GM18498 (cell line): ENCODE results near the gene RAVER1.
"Not testable (repeated sequence)": the region's sequence is repeated elsewhere in the genome, so short reads cannot be mapped to it uniquely, and the experiment has no call there.

Experiments used
- ATAC-seq: cut with Tn5 transposase; IDR thresholded peaks from one replicate; pipeline ENCODE4 v1.9.1; 2021; ENCODE audit warnings: mild to moderate bottlenecking, moderate library complexity; ENCODE audit not compliant: unreplicated experiment

RAVER1 gene

DNA sequence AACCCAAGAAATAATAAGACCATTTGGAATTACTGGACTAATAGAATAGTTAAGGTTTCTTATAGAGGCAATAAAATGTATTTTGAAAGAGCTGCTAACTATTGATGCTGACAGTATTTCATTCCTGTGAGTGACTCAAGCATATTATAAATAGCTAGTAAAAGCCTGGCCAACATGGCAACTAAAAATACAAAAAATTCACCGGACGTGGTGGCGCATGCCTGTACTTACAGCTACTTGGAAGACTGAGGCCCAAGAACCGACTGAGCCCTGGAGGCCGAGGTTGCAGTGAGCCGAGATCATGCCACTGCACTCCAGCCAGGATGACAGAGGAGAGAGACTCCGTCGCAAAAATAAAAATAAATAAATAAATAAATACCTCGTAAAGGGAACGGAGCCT, 11.5 kb upstream of the RAVER1 start:
- ATAC-seq: no peak

DNA sequence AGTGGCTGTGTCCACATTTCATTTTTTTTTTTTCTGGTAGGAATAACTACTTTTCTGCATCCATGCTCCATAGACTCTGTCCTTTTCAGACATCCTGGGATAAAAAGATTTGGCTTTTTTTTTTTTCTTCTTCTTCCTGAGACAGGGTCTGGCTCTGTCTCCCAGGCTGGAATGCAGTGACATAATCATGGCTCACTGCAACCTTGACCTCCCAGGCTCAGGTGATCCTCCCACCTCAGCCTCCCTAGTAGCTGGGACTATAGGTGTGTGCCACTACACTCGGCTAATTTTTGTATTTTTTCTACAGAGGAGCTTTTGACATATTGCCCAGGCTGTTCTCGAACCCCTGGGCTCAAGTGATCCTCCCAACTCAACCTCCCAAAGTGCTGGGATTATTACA, 10.2 kb upstream of the RAVER1 start:
- no peak for ATAC-seq

DNA sequence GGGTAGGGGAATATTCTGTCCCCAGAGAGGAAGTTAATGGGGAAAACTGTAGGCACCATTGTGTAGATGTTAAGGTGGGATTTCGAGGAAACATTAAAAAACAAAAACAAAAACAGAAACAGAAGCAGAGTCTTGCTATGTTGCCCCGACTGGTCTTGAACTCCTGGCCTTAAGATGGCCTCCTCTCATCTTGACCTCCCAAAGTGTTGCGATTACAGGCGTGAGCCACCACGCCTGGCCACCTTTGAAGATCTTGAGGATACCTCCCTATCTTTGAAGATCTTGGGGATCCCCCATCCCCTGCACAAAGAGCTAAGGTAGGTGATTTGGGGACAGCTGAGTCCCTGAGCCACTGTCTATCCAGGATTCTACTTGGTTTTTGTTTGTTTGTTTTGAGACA, 6.6 kb upstream of the RAVER1 start:
- ATAC-seq: no peak

DNA sequence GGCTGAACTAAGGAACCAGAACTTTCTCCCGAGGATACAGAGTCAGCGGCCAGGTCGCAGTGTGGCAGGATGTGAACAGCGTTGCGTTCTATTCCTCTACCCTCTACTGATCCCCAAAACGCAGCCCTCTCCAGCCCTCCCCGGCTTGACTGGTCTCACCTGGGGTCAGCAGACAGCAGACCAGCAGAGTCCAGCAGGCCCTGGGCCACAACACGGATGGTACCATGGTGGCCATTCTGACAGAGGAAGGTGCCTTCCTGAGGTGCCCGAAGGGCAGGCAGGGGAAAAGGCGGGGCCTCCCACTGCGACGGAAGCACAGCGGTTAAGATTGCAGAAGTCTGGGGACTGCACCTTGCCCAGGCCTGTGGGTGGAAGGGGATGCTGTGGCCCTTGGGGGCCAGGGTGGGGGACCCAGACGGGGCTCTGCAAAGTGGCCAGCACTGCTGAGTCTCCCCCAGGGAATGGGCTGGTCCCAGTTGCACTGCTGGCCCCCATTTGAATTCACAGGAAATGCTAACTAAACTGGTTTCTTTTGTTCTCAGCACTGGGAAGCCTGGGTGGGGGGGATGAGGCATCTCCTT, 6.1 kb upstream of the RAVER1 start, which contains the start of gene ICAM3:
Gene ICAM3, minus strand, starts transcription at position 245 of the 581 bp plus-strand sequence. Its CDS starts 10 bp downstream, at position 235.
- peak; percentile 81 for ATAC-seq

DNA sequence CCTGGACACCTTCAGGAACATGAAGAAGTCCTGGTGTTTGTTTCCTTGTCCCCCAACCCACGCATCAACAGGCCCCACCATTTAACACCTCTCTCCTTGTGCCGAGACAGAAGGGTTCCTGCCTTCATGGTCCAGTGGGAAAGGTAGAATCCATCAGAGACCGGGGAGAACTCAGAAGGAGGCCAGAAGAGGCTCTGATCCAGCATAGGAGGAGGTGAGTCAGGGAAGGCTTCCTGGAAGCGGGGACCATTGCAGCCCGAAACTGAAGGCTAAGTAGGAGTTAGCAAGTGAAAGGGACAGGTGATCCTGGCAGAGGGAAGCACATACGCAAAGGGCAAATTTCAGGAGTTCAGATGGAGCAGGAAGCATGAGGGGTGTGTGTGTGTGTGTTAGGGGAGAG, 5.6 kb upstream of the RAVER1 start:
- ATAC-seq: no peak

DNA sequence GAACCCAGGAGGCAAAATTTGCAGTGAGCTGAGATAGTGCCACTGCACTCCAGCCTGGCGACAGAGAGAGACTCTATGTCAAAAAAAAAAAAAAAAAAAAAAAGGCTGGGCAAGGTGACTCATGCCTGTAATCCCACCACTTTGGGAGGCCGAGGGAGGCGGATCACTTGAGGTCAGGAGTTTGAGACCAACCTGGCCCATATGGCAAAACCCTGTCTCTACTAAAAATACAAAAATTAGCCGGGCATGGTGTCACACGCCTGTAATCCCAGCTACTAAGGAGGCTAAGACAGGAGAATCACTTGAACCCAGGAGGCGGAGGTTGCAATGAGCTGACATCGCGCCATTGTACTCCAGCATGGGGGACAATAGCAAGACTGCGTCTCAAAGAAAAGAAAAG, 3.4 kb upstream of the RAVER1 start:
- ATAC-seq: not testable (repeated sequence)

DNA sequence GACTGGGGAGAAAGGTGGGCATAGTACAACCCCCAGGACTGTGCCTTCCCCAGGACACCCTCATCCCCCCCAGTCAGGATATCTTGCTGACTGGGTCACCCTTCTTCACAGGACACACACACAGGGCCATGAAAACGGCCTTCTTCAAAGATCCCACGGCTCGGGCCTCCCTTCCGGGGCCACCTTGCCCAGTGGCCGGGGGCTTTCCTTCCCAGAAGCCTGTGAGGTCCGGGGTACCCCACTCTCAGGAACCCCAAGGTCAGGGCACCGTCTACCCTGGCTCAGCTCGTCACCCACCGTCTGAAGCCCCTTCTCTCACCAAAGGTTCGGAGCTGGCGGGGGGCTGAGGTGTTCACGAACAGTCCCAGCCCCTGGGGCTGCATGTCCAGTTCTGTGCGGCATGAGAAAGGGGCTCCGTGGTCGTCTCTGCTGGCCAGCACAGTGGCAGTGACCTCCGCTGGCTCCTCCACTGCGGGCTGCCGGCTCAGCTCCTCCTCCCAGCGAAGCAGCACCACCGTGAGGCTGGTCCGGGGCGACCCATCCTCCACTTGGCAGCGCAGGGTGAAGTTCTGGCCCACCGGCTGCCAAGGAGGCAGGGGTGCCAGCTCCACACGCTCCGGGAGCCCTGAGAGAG, 2.1 kb upstream of the RAVER1 start:
- ATAC-seq: no peak

DNA sequence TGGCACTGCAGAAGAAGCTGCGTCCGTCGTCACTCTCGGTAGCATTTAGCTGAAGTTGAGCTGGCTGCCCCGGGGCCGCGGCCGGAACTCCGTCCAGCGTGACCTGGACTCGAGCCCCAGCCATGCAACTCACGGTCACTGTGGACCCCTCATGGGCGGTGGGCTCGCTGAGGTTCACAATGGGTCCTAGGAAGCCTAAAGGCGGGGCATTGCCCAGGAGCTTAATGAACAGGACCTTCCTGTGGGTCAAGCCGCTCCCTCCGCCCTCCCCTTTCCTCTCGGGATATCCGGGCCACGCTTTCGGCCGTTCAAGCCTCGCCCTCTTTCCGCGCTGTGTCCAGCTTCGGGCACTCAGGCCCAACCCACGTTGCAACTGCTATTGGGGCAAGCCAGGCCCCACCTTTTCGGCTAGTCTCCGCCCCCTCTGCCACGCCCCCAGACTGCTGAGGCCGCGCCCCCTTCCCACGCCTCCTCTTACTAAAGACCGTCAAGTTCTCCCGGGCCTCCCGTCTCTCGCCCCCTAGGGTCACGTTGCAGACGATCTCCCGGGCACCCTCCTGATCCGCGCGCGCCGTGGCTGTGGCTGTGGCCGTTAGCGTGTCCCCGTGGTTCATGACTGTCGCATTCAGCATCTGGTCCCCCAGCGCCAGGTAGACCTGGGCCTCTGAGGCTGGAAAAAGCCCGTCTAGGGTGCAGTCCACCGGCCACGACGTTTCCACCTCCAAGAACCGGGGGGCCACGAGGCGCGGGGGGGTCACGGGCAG, 1.4 kb upstream of the RAVER1 start:
- ATAC-seq: no peak

DNA sequence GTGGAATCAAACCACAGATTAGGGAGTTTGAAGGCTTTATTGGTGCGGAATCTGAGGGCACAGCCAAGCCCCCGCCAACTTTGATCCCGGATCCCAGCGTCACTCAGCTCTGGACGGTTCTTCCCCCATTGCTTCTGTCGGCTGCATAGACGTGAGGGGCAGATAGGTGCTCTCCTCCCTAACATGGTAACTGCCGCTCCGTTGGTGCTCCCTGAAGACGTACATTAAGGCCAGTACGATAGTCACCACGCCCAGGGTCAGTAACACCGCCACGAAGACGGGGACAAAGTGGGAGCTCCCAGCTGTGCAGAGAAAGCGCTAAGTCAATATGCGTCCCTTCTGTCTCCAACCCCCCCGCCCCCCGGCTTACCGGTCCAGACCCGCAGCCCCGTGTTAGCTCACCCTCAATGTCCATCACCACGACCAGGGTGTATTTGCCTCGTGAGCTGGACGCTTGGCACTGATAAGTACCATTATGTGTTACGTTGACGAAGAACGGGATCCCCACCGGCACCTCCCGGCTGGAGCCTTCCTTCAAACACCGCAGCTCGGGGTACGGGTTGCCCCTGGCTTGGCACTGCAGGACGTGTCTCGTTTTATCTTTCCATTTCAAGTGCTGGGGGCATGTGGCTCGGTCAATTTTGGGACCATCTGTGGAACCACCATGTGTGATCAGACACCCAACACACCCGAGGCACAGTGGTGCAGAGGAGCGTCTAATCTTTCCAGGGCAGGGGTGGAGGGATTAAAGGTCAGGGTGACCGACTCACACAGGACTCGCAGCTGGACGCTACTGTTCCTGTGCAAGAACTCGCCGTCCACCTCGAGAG, 644 bp upstream of the RAVER1 start:
- ATAC-seq: no peak

DNA sequence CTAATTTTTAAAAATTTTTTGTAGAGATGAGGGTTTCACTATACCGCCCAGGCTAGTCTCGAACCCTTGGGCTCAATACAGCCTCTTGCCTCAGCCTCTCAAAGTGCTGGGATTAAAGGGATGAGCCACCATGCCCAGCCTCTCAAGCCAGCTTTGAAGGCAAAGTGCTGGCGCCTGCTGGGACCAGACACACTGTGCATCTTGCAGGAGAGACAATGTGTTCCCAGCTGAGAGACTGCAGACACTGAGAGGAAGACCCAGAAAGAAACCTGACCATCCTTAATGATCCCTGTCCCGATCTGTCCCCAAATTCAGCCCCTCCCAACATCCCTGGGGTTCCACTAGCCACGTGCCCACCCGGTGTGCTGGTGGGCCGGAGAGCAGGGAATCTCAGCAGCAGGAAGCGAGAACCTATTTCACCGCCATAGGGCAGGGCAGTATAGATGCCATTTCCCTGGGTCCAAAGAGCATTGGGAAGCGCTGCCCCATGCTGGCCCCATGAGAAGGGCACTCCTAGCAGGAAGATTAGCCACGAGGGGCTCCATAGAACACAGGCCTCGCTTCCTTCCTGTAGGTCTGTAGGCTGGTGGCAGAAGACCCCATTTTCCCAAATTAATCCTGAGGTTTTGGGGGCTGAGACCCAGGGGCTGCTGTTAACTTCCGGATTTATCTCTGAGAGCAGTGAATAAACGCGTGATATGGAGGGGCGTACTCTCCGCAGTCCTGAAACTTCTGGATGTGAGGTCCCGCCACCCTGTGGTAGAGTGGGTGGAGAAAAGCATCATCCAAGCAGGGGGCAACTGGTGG, 968 bp downstream of the RAVER1 start:
- no peak for ATAC-seq

DNA sequence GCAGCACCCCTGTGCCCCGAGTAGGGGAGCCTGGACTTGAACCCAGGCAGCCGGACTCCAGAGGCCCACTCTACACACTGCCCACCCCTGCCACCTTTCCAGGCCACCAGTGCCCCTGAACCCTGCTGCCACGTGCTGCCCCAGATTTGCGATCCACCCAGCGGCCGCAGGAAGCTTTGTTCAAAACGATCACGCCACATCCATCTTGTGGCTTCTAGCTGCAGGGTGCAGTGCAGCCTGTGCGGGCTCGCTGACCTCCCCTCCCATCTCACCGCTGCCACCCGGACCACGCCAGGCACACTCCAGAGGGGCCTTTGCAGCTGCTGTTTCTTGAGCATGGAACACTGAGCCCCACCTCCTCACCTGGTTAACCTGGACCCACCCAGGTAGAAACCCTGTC, 3.8 kb downstream of the RAVER1 start:
- no peak for ATAC-seq

DNA sequence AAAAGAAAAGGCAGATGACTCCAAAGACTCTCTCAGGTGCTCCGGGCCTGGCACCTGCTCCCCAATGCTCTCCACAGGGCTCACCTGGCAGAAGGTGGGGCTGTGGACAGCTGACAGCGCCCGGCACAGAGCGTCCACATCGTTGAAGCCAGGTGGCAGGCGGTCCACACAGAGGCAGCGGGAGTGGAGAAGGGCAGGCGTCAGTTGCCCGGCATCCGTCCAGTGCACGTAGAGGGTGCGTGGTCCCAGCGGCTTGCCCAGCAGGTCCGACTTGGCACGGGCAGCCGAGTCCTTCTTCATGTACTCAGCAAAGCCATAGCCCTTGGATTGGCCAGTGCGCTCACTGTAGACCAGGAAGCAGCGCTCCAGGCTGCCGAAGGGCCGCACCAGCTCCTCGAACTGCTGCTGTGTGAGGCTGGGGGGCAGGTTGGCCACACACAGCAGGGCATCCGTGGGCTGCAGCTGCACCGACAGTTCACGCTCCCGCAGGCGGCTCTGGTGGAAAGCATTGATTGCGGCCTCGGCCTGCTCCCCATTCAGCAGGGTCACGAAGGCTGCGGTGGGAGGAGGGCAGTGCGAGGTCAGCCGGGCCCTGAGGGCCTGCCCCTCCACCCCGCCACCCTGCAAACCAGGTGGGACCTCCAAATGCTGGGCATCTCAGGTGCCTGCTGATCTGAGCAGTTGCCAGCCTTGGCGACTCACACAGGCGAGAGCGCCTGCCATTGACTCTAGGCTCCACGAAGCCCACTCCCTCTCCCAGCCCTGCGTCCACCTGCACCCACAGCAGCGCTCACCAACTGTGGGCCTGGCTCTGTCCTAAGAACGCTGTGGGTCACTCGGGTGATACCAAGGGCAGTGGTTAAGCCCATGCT, 4.5 kb downstream of the RAVER1 start:
- no peak for ATAC-seq

DNA sequence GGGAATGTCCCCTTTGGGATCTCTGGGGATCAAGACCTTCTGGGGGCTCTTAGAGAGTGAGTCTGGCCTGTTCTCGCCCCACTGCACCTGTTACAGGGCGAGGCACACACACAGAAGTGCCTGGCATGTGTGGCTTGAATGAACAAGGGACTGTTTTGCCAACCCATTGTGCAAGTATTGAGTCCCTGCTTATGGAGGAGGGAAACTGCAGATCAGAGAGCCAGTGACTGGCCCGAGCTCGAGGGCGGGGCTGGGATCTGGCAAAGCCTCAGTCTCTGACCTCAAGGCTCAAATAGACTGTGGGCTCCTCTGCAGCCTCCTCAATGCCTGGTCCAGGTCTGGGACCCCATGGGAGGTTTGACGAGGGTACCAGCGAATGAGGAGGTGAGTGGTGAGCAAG, 5.5 kb downstream of the RAVER1 start:
- ATAC-seq: no peak

DNA sequence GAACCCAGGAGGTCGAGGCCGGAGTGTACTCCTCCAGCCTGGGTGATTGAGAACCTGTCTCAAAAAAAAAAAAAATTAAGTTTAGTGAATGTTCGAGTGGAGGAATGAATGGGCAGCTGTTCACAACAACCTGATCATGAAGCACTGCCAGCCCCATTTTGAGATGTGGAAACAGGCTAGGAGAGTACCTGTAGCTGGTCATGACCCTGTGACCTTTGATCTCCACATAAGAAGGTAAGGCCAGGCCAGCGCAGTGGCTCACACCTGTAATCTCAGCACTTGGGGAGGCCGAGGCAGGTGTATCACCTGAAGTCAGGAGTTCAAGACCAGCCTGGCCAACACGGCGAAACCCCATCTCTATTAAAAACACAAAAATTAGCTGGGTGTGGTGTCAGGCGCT, 7.6 kb downstream of the RAVER1 start:
- ATAC-seq: no peak

DNA sequence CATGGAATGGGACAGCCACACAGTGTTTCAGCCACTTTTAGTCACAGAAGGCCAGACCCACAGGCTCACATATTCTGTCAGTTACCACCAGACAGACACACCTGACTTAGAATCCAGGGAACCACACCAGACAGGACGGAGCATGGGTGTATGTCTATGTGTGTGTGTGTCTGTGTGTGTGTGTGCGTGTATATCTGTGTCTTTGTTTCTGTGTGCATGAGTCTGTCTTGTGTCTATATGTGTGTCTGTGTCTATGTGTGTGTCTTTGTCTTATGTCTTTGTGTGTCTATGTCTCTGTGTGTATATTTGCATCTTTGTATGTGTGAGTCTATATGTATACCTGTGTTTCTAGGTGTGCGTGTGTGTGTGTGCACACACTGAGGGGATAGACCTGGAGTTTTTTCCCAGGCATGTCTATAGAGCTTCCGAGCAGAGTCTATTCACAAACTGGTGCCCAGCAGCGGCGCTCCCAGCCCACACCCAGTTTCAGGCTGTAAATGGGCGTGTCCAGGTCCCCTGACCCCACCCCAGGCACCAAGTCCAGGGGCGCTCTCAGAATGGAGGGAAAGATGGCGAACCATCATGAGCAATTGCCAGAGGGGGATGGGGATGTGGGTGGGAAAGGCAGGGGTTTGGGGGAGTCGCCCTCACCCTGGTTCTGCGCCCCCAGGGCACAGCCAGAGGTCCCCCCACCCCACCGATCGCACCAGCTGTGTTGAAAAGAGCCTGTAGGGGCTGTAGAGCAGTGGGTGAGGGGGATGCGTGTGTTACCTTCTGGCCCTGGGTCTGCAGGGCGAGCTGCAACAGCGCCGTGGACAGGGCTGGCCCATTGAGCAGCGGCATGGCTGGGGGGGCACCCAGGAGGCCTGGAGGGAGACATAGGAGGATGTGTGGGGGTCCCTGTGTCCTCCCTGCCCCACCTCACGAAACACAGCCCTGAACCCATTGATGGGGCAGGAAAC, 11.2 kb downstream of the RAVER1 start:
- no peak for ATAC-seq

DNA sequence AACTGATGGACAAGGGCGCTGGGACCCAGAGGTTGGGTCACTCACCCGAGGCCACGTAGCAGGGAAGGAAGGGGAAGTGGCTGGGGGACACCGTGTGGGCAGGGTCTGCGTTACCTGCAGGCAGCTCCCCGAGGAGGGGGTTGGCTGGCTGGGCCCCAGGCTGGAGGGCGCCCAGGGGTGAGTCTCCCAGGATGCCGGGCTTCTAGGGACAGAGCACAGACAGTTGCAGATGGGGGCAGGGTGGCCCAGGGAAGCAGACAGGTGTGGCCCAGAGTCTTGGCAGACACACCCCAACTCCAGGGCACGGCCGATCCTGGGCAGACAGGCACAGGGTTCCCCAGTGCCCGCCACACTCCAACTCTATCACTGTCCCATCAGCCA, 11.9 kb downstream of the RAVER1 start:
- no peak for ATAC-seq

DNA sequence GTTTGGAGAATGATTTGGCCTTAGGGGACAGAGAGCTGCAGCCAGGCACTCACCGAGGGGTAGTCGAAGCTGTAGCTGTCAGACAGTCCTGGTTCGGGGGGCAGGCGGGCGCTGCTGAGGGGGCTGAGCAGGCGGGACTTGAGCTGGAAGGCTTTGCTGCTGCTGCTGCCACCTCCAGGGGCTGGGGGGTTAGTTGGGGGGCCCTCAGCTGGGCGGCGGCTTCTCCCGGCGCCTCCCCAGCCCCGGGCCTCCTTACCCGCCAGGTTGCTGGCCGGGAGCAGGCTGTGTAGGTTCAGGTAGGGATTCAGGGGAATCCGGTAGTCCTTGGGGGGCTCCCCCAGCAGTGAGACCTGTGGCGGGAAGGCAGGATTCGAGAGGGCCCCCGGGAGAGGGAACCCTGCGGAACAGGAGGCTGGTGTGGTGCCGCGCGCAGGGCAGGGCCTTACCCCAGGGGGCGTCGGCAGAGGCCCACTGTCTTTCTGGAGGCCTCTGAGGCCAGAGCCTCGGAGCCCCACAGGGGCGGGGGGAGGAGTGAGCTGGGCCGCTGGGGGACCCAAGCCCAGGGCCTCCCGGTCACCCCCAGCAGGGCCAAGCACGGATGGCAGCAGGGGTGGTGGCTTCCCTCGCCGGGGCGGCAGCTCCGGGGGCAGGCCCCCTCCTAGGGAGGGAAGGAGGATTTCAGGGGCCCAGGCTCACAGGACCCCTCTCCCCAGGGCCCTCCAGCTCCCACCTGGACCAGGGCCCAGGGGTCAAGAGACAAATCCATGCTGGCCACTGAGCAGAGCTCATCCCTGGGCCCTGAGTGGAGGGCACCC, 12.5 kb downstream of the RAVER1 start:
- ATAC-seq: no peak
